Stimulated activated CD4-positive, alpha-beta T cell treated with anti-CD3 and anti-CD28 coated beads, Interleukin-4, amount 100 ng/mL, for 4 hours (primary cell): Measurements from ENCODE around the gene NOM1.

Experiments
- DNase-seq, 2 experiments: peaks; one replicate each; pipeline ENCODE4 v3.0.0-alpha.2; 2020

Gene NOM1

DNA sequence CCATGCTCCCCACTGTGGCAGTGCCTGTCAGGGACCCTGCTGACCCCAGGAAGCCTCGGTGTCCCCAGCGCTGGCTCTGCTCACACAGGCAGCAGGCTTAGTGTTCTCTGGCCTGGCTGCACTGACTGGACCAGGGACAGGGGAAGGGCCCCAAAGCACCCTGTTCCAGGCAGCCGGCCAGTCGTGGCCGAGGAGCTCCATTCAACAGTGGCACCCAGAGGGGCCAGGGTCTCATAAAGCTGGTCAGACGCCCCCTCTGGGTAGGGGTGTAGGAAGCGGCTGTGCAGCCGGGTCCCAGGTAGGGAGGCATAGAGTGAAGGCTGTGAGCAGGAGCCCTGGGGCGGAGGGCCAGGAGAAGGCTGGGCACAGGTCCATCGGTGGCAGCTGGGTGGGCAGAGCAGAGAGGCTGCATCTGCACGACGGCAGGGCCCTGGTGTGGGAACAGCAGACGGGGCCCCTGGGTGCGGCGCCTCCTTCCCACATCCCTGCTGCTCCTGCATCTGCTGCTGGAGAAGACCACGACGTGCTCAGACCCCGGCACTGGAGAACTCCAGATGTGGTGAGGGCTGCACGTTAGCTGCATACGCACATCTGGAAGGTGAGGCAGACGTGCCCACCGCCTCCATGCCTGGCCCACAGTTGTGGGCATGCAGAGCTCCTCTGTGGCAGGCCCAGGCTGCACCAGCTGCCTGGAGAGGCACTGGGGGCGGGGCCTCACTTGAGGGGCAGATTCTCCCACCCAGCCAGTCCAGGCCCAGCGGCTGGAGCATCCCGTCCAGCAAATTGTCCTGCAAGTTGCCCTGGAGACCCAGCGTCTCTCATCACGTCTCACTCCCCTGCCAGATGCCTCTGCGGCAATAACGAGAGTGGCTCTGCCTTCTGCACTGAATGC lies 35.8 kb downstream of the NOM1 start:
- no peak for DNase-seq

DNA sequence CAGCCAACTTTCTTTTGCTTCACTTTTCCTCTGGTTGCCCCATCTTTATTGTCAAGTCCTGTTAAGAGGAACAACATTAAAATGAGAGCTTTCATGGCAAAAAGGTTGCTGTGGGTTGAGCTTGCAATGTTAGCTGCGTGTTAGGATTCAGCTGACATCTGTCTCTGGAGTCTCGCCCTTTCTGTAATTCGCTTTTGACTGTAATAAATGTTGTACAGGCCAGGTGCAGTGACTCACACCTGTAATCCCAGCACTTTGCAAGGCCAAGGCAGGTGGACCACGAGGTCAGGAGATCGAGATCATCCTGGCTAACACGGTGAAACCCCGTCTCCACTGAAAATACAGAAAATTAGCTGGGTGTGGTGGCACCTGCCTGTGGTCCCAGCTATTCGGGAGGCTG lies 36.9 kb downstream of the NOM1 start:
- DNase-seq: no peak

DNA sequence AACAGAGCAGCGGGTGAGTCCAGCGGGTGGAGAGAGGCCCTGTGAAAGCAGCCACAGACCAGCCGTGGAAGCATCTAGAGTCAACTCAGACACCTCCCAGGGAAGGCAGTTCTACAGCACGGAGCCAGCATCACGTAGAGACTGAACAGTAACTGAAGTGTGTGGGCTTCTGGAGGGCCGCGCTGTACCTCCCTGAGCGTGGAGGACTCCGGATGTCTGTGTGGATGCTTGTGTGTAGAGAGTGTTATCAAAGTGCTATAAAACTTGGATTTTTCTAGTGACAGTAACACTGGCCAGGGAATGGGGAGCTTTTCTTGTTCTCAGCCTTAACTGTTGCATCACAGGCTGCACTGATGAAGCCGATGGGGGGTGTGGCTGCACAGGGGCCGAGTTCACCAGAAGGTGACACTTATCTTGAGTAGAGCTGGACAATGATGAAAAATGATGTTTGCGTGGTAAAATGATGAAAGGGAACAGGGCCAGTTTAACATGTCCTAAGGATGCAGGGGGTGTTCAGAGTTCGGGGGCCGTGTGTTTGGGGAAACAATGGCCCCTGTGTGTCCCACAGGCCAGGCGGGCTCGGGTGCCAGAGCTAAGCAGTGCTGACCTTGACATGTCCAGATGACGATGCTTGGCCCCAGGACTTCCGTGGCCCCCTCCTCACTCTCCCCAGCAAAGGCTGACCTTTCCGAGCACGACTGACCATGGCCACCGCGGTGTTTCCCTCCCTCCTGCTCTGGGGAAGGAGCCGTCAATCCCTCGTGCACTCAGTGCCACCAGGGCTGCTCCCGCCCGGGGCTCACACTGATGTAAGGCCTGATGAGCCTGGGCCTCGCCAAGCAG lies 39.1 kb downstream of the NOM1 start:
- no peak for DNase-seq

DNA sequence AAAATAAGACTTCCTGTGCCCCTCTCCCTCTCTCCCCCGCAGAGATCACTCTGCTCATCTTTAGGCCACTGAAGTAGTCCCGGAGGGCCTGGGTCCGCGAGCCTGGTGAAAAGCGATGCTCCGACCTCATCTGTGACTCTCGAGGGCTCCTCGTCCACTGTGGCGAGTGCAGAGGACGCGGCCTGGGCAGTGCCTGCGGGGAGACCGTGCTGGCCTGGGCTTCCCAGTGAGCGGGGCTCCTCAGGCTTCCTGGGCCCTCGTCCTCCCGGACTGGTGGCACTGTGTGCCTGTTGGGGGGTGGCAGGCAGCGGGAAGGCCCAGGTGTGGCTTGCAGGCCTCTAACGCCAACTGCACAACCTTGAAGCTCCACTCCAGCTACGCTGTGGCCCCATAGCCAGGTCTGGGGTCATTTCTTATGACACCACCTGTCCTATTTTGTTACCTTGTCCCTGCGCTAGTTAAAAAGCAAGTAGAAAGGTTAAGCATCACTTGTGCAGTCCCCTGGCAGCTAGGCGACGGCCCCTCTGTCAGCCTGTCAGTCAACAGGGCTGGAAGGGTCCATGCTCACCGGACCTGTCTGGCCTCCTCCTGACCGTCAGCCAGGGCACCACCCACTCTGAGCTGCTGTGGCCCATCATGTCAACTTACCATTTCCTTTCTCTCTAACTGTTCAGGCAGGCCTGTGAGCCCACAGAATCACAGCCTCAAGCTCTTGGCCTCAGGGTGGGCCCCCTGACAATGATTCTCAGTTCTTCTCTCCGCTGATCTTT lies 40.4 kb downstream of the NOM1 start:
- no peak for DNase-seq

DNA sequence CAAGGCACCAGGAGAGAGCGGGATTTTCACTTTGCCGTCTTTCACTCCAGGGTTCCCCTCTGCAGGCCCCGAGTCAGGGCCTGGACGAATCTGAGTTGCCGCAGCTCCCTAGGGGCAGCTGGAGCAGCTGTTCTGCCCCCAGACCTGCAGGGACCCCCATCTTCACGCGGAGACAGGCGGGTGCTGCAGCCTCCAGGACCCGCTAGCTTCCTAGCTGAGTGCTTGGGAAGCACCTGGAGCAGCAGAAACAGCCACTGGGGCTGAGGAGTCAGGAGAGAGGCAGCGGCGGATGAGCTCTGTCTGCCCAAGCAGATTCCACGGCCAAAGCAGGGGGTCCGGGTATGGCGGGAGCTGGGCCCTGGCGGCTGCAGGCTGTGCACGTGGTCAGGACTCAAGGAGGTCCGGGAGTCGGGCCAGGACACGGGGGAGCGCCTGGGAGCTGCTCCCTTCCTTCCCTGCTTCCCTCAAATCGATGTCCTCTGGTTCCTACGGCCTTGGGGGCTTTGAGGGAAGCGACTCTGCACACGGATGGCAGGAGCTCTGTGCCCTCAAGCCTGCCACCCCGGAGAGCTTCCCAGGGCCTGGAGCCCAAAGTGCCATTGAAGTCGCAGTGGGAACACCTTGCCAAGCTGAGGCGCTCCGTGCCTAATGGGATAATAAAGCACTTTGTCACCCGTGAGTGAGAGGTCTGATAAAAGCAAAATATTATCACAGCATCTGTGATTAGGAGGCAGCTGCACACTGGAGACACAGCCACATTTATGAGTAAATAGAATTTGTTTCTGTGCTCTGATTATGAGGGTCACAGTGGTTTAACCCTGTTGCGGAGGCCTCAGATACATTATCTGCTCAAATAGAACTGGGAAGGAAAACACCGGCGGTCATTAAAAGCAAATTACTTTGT lies 43.8 kb downstream of the NOM1 start:
- DNase-seq: no peak

DNA sequence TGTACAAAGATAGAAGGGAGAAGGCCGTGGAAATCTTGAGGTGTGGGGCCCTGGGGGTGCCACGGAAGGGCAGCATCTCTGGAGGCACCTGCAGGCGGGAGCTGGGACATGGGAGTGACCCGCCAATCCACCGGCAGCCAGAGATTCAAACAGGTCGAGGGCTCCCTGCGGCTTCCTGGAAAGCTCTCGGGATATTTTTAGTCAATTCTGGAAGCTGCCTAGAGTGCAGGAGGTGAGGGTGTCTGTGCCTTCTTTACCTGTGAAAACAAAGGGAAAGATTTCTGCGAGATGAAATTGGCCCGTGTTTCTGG lies 44.4 kb downstream of the NOM1 start:
- DNase-seq: no peak

DNA sequence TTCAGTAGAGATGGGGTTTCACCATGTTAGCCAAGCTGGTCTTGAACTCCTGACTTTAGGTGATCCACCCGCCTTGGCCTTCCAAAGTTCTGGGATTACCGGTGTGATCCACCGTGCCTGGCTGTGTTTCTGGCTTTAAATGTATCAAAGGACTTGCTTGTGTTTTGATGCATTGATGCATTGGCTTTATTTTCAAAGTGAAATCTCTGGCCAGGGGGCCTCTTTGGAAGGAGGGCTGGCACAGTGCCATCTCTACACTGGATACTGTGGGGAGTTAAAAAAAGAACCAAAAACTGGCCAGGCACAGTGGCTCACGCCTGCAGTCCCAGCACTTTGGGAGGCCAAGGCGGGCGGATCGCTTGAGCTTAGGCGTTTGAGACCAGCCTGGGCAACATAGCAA lies 44.9 kb downstream of the NOM1 start:
- DNase-seq: no peak

DNA sequence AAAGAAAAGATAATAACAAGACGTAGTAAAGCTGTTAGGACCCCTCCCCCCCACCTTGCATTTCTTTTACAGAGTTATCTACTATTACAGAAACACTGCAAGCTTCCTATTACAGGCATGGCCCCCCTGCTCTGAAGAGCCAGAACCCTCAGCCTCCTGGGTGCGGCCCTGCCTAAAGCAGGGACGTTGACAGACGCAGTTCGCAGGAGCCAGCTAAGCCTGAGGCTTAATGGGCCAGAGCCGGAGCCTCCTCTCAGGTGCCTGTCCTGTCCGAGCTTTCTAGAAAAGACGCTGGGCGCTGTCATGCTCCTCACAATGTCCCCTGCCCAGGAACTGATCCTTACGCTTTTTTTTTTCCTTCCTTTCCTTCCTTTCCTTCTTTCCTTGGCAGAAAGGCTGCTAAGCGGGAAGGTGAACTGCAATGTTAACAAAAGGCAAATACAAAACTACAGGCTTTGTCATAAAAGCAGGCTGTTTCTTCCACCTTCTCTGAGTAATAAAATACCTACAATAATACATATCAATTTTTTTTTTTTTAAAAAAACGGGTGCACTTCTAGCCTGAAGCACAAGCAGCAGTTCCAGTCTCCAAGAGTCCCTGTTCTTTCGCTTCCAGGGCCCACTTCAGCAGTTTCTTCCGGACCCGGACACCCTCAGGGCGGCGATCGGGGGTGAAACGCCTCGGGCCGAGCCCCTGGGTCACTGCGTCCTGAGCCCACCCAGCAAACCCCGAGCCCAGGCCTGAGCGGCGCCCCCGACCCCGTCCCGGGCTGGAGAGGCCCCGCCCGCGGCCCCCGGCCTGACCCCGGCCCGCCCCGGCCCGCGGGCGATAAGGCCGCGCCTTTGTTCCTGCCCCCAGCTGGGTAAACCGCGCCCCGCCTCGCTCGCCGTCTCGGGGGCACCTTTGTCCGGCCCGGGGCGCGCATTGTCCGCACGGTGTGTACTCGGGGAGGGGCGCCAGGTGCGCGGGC lies 49.8 kb downstream of the NOM1 start:
- no peak for DNase-seq

DNA sequence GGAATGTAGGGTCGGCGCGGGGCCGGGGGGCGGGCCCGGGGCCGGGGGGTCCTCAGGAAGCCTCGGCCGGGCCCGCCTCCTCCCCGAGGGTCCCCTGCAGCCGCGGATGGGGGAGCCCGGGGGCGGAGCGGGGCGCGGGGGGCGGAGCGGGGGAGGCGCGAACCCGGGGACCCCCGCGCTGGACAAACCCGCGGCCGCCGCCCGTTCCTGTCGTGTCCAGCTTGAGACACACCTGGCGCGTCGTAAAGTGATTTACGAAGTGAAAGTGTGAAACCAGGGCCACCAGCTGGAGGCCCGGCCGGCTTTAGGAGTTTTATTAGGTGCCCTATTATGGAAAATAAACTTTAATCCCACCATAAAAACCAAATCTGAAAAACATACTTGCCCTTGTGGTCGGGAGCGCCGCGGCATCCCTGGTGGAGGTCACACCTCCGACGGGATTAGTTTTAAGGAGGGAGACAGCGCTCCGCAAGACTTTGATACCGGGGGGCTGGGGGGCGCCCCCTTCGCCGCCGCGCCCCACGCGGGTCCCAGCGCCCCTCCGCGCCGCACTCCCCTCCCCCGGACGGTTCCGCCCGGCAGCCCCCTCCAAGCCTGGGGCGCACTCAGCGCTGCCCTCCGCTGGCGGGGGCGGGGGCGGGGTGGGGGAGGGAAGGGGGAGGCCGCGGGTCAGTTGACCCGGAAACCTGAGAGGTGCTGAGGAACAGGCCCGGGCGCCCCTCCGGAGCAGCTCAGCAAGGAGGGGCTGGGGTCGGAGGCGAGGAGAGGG lies 50.6 kb downstream of the NOM1 start:
- DNase-seq: no peak

DNA sequence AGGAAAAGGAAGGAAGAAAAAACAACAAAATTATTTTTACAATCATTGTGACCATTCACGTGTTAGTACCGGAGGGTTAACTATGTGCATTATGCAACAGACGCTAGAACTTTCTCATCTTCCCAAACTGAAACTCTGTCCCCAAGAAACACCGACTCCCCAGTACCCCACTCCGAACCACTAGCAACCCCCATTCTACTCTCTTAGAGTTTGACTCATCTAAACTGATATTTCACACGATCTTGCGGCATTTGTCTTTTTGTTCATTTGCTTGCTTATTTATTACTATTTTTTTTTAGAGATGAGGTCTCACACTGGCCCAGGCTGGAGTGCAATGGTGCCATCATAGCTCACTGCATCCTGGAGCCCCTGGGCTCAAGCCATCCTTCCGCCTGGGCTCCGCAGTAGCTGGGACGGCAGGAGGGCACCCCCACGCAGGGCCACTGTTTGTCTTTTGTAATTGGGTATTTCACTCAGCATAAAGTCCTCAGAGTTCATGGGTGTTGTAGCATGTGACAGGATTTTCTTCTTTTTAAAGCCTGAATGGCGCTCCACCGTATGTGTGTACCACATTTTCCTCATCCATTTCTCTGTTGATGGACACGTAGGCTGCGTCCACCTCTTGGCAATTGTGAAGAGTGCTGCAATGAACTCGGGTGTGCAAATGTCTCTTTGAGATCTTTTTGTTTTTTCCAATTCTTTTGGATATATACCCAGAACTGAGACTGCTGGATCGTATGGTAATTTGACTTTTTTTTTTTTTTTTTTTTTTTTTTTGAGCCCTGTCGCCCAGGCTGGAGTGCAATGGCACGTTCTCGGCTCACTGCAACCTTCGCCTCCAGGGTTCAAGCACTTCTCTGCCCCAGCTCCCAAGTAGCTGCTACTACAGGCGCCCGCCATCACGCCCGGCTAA lies 51.5 kb downstream of the NOM1 start:
- DNase-seq: no peak

DNA sequence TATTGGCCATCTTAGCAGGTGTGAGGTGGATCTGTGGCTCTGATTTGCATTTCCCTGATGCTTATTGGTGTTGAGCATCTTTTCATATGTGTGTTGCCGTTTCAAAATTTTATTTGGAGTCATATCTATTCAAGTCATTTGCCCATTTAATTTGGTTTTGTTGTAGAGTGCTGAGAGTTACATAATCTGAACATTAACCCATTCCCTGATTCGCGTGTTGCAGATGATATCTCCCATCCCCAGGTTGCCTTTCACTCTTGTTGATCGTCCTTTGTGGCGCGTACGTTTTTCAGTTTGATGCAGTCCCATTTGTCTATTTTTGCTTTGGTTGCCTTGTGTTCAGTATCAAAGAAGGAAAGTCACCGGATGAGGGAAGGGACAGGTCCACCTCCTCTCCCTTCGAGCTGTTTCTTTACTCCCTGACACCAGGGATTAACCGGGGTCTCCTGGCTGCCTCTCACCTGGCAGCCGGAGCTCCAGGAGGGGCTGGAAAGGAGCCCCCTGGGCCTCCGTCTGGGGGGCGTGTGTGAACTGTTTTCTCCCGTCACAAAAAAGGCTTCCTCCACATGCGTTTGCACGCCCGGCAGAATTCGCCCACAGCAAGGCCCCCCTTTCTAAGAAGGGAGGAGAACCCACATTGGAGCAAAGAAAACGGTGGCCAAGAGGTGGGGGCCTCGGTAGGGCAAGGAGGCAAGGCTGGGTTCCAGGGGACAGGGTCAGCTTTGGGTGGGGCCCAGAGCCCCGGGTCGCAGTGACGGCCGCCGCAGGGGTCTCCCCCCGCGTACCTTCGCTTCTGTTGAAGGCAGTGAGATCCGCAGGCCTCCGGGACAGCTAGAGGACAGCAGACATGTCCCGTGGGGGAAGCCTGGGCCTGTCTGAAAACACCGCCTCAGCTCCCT lies 52.7 kb downstream of the NOM1 start:
- no peak for DNase-seq

DNA sequence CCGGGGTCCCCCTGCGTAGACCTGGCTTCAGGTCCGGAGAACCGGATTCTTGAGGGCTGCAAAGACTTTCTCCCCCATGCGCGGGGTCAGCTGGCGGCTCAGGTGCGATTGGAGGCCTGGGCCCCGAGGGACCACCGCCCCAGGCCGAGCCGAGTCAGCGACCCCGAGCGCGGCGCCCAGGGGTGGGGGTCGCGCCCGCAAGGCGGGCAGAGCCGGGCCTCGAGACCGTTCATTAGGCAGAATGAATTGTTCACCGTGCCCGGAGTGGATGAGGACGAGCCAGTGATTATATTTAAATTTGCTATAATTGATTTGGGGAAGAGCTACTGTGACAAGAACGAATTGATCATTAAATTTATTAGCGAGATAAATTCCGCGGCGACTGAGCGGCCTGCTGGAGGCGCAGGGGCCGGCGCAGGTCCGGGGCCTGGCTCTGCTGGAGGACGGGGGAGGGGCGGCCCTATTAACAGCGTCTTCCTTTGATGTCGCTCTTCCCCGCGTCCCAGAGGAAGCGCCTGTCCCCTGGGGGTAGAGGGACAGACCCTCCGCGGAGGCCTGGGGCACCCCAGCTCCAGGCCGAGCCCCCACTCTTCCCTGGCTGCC lies 53.4 kb downstream of the NOM1 start:
- no peak for DNase-seq

DNA sequence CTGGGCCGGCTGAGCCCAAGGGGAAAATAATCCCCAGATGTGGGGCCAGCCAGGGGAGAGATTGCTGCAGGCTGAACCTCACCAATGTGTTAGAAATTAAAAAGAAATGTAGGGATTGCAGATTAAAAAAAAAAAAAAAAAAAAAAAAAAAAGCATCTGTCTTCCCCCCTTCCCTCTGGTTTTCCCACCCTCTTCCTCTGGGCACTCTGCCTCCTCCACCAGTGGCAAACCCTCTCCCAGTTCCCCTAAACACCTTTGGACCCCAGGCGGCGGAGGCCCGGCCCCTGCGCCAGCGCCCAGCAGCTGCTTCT lies 53.9 kb downstream of the NOM1 start:
- no peak for DNase-seq

DNA sequence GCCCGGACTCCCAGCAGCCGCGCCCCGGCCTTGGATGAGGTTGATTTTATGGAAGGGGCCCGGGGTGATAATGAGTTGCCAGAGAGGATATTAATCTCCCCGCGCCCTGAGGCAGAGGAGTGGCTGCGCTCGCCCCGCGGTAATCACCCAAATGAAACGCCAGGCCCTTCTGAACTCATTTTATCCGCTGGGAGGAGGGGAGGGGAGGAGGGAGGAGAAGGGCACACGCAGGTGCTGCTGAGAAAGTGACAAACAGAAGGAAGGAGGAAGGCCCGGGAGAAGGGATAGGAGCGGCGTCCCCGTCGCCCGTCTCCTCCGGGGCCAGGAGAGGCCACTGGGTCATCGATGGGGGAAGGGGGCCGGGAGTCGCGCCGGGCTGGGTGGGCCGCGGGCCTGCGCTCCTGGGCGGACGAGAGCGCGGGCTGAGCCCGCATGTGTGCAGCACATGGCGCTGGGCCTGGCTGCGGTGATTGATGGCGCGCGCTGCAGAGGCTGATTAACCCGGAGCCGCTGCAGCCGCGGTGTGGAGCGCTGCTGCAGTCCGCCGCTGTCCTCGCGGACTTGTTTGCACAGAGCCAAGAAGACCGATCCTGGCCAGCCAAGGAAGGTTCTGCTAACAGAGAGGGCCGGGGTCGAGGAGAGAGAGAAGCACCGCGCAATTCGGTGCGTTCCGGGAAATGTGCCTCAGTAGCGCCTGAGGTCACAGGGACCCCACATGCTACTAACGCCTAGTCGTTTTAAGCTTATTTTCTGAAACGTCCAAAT lies 54.4 kb downstream of the NOM1 start:
- no peak for DNase-seq

DNA sequence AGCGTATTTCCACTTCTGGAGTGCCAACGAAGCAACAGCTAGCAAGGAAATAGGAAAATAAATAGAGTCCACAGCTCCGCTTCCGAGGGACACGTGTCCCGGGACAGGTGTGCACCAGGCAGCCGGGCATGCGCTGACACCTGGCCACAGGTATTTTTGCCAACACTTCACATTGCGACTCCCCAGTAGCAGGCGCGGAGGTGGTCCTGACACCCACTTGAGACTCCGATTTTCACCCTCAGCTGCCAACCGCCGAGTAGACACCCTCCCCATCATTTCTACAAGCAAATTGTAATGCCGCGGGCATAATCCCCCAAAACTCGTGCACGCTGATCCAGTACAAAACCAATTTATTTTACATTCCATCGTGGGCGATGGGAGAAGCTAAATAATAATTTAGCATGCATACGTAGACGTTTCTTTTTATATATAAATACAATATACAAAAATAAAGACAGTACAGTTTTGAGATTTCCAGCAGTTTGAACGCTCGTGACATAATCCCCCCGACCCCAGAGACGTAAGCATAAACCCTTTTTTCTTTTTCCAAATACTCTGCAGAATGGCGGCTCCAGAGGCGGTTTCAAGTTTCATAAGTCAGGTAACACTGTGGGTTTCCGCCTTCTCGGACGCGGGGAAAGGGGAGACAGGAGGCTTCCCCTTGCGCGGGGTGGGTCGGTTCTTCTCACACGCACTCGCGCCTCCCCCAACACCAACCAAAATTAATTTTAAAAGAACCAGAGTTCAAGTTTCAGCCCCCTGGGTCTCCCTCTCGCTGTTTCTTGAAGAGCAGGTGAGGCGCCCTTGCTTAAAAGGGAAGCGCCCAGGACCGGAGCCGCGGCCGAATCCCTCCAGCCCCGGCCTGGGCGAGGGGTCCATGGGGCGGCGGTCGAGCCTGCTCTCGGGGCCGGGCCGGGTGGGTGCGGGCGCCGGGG lies 55.3 kb downstream of the NOM1 start:
- DNase-seq: no peak
